Prostate gland (tissue), 2 donors: ENCODE data around the gene SLFN5. TPM values are rescaled to one million over a fixed set of nuclear protein-coding genes. Genes with fewer than 3 reads are reported as not detected.
"Not testable (repeated sequence)": the region's sequence is repeated elsewhere in the genome, so short reads cannot be mapped to it uniquely, and the experiment has no call there.

Experiments
- DNase-seq: peaks from one replicate; pipeline ENCODE4 v3.0.0-alpha.2; 2019; ENCODE audit warnings: low spot score
- H3K27ac ChIP-seq, 2 donors: fragments of 200-600 bp; sonication (generic); 2 replicates each; pipeline ENCODE4 v1.5.1; 2017 to 2019
- H3K27me3 ChIP-seq: fragments of 200-600 bp; sonication (generic); replicated peaks from 2 replicates; pipeline ENCODE4 v1.5.1; 2019; ENCODE audit not compliant: insufficient read depth
- H3K36me3 ChIP-seq, 2 donors: fragments of 200-600 bp; sonication (generic); 1 replicate in 1 of 2; 2 replicates in 1 of 2; pipeline versions ENCODE4 v1.5.1 to v1.8.1; 2017 to 2019
- H3K4me1 ChIP-seq: fragments of 200-600 bp; sonication (generic); replicated peaks from 2 replicates; pipeline ENCODE4 v1.5.1; 2019
- H3K4me3 ChIP-seq, 2 donors: fragments of 200-600 bp; sonication (generic); 2 replicates each; pipeline ENCODE4 v1.5.1; 2017 to 2019
- H3K9me3 ChIP-seq: fragments of 200-600 bp; sonication (generic); 2 replicates; pipeline ENCODE4 v1.5.1; 2017
- POLR2A ChIP-seq: fragments of 450-650 bp; IDR thresholded peaks from one replicate; pipeline ENCODE4 v1.6.1; 2016; ENCODE audit warnings: antibody characterized with exemption, mild to moderate bottlenecking
- POLR2AphosphoS5 ChIP-seq: sonication (generic); formaldehyde crosslinking; IDR thresholded peaks from one replicate; pipeline ENCODE4 v1.6.1; 2017; ENCODE audit warnings: antibody characterized with exemption
- WGBS: methylation state at CpG from one replicate; pipeline ENCODE4 v1.1.5; 2018; 5-methylcytosine and 5-hydroxymethylcytosine counted together
- intact Hi-C: fragments of 100-400 bp; cut with DNase I; formaldehyde crosslinking; loops from one replicate; pipeline ENCODE4 v1.14.2; 2022
- total RNA-seq, 2 donors: library from RNA; depleted of rRNA; stranded (reverse); fragments of >200 nt; gene quantifications; one replicate each; pipeline ENCODE4 v1.1.0, GENCODE V29; 2016
- TF ChIP-seq, protein P1 (sequence below), 4 experiments: fragments of 200-600 bp in 2 of 4; fragments of 450-650 bp in 2 of 4; sonication (generic) in 2 of 4; IDR thresholded peaks; 1 replicate in 3 of 4; 2 replicates in 1 of 4; pipeline ENCODE4 v1.5.1; 2016 to 2019; ENCODE audit warnings: antibody characterized with exemption in 4 of 4, mild to moderate bottlenecking in 2 of 4, moderate library complexity in 2 of 4

SLFN5 gene
- total RNA-seq, 2 donors from 2014 or later: 21.4 to 21.5 TPM

DNA sequence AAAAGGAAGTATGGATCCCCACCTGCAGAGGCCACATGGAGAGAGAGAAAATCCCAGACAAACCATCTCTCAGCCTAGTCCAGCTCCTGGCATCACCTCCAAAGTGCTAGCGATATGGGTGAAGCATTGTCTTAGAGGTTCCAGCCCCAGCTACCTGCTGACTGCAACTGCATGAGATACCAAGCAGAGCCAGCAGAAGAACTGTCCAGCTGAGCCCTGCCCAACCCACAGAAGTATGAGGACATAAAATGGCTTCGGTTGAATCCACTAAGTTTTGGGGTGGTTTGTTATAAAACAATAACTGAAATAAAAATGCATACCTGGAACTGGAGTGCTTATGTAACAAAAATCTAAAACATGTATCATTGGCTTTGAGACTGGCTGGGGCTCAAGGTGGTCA, 20.4 kb upstream of the SLFN5 start:
- Histone ChIP-seq H3K4me1 (no peaks in the 10 kb centered on the region), H3K36me3 (no peaks in the 10 kb centered on the region), H3K4me3 (no peak overlapping the region), H3K9me3 (no peaks in the 10 kb centered on the region), H3K27ac (no peak overlapping the region), H3K27me3 (no peaks in the 10 kb centered on the region)
- intact Hi-C loops: no loop called here
- TF ChIP-seq POLR2AphosphoS5: no peak
- TF ChIP-seq, protein P1, sequence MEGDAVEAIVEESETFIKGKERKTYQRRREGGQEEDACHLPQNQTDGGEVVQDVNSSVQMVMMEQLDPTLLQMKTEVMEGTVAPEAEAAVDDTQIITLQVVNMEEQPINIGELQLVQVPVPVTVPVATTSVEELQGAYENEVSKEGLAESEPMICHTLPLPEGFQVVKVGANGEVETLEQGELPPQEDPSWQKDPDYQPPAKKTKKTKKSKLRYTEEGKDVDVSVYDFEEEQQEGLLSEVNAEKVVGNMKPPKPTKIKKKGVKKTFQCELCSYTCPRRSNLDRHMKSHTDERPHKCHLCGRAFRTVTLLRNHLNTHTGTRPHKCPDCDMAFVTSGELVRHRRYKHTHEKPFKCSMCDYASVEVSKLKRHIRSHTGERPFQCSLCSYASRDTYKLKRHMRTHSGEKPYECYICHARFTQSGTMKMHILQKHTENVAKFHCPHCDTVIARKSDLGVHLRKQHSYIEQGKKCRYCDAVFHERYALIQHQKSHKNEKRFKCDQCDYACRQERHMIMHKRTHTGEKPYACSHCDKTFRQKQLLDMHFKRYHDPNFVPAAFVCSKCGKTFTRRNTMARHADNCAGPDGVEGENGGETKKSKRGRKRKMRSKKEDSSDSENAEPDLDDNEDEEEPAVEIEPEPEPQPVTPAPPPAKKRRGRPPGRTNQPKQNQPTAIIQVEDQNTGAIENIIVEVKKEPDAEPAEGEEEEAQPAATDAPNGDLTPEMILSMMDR (IDR thresholded peaks at IDR 0.05): no peak
- no peak for TF ChIP-seq POLR2A
- DNase-seq: no peak
- 96% methylated on average over 2 of the region's 2 CpGs for WGBS

DNA sequence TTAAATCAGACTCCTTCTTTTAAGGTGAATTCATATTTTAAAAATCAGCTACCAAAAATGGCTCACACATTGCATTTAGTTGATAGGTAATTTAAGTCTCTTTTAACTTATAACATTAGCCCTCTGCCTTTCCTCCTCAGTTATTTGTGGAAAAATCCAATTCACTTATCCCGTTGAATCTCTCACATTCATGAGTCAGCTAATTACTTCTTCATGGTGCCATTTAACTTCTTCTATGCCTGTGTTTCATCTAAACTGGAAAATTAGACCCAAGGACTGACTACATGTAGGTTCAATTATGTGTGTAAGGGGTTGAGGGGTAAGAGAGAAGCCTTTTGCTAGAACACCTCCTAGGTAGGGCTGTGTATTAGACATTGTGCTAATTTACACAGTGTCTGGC, 18.4 kb upstream of the SLFN5 start:
- Histone ChIP-seq H3K27ac (no peak overlapping the region), H3K4me1 (no peaks in the 10 kb centered on the region), H3K4me3 (no peak overlapping the region), H3K27me3 (no peaks in the 10 kb centered on the region), H3K36me3 (no peaks in the 10 kb centered on the region), H3K9me3 (no peaks in the 10 kb centered on the region)
- TF ChIP-seq POLR2AphosphoS5 (no peak), POLR2A (no peak)
- TF ChIP-seq, protein P1 (IDR thresholded peaks at IDR 0.05): no peak
- no peak for DNase-seq
- WGBS: 26% methylated on average over 1 of the region's 1 CpG
- intact Hi-C loops: no loop called here

DNA sequence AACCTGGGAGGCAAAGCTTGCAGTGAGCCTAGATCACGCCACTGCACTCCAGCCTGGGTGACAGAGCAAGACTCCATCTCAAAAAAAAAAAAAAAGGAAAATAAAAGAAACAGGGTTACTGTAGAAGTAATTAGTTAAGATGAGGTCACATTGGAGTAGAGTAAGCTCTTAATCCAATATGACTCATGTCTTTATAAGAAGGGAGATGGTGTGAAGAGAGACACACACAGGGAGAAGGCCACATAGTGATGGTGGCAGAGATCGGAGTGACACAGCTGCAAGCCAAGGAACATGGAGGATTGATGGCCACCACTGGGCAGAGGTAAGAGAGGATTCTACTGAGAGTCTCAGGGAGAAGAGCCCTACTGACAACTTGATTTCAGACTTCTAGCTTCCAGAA, 15.3 kb upstream of the SLFN5 start:
- WGBS: 90% methylated on average over 2 of the region's 2 CpGs
- H3K4me1 ChIP-seq: no peaks in the 10 kb centered on the region
- no peak overlapping the region for H3K27ac ChIP-seq
- no peaks in the 10 kb centered on the region for H3K36me3 ChIP-seq
- intact Hi-C loops: no loop called here
- H3K9me3 ChIP-seq: no peaks in the 10 kb centered on the region
- TF ChIP-seq POLR2A (no peak), POLR2AphosphoS5 (no peak)
- TF ChIP-seq, protein P1 (IDR thresholded peaks at IDR 0.05): no peak
- H3K4me3 ChIP-seq: no peak overlapping the region
- no peaks in the 10 kb centered on the region for H3K27me3 ChIP-seq
- no peak for DNase-seq

DNA sequence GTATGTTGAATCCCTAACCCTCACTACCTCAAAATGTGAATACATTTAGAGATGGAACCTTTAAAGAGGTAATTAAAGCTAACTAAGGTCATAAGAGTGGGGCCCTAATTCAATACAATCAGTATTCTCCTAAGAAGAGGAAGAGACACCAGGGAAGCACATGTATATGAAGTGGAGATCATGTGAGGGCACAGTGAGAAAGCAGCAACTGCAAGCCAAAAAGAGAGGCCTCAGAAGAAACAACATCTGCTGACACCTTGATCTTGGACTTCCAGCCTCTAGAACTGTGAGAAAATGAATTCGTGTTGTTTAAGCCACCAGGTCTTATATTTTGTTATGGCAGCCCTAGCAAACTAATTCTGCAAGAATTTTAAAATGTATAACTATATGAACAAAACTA, 13.2 kb upstream of the SLFN5 start:
- H3K4me1 ChIP-seq: no peaks in the 10 kb centered on the region
- intact Hi-C loops: no loop called here

DNA sequence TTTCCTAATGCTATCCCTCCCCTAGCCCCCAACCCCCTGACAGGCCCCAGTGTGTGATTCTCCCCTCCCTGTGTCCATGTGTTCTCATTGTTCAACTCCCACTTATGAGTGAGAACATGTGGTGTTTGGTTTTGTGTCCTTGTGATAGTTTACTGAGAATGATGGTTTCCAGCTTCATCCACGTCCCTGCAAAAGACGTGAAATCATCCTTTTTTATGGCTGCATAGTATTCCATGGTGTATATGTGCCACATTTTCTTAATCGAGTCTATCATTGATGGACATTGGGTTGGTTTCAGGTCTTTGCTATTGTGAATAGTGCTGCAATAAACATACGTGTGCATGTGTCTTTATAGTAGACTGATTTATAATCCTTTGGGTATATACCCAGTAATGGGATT, 8.6 kb upstream of the SLFN5 start:
- whole genome bisulfite sequencing: 82% methylated on average over 4 of the region's 4 CpGs
- H3K4me3 ChIP-seq, H3K9me3 ChIP-seq, H3K36me3 ChIP-seq, H3K27ac ChIP-seq, intact Hi-C loops, H3K27me3 ChIP-seq, H3K4me1 ChIP-seq, DNase-seq: not testable (repeated sequence)

More for the DNA sequence above, 13.2 kb upstream of the SLFN5 start:
- no peaks in the 10 kb centered on the region for H3K36me3 ChIP-seq
- no peak overlapping the region for H3K4me3 ChIP-seq
- H3K9me3 ChIP-seq: no peaks in the 10 kb centered on the region
- no peaks in the 10 kb centered on the region for H3K27me3 ChIP-seq
- TF ChIP-seq POLR2AphosphoS5 (no peak), POLR2A (no peak)
- TF ChIP-seq, protein P1 (IDR thresholded peaks at IDR 0.05): no peak
- no peak overlapping the region for H3K27ac ChIP-seq
- no peak for DNase-seq
- 62% methylated on average over 1 of the region's 1 CpG for WGBS
